GM23248 (cell line): ENCODE measurements around the gene NCF4. TPM values are rescaled to one million over a fixed set of nuclear protein-coding genes. Genes with fewer than 3 reads are reported as not detected.

Experiments
- DNase-seq: peaks from one replicate; pipeline ENCODE4 v3.0.0-alpha.2; 2015
- H2AFZ ChIP-seq: fragments of 200-600 bp; sonication (generic); 2 replicates; pipeline ENCODE4 v1.6.1; 2016; ENCODE audit warnings: antibody characterized with exemption
- H3F3A ChIP-seq: fragments of 200-600 bp; sonication (generic); 2 replicates; pipeline ENCODE4 v1.6.1; 2016; ENCODE audit warnings: mild to moderate bottlenecking, antibody characterized with exemption, mixed run types; ENCODE audit not compliant: insufficient read depth
- H3K27ac ChIP-seq: fragments of 200-600 bp; sonication (generic); 2 replicates; pipeline ENCODE4 v1.5.1; 2016; ENCODE audit warnings: mild to moderate bottlenecking
- H3K27me3 ChIP-seq: fragments of 200-600 bp; sonication (generic); replicated peaks from 2 replicates; pipeline ENCODE4 v1.6.1; 2016; ENCODE audit warnings: mild to moderate bottlenecking; ENCODE audit not compliant: insufficient read depth
- H3K36me3 ChIP-seq: fragments of 200-600 bp; sonication (generic); 2 replicates; pipeline ENCODE4 v1.6.1; 2016; ENCODE audit warnings: low read depth, mild to moderate bottlenecking
- H3K4me1 ChIP-seq: fragments of 200-600 bp; sonication (generic); 2 replicates; pipeline ENCODE4 v1.6.1; 2016; ENCODE audit warnings: mild to moderate bottlenecking; ENCODE audit not compliant: insufficient read depth
- H3K4me2 ChIP-seq: fragments of 200-600 bp; sonication (generic); one replicate; pipeline ENCODE4 v1.6.1; 2016; ENCODE audit warnings: mild to moderate bottlenecking; ENCODE audit not compliant: unreplicated experiment
- H3K4me3 ChIP-seq: fragments of 200-600 bp; sonication (generic); 2 replicates; pipeline ENCODE4 v1.5.1; 2016; ENCODE audit warnings: mild to moderate bottlenecking
- H3K79me2 ChIP-seq: fragments of 200-600 bp; sonication (generic); 2 replicates; pipeline ENCODE4 v1.6.1; 2016; ENCODE audit warnings: mild to moderate bottlenecking; ENCODE audit not compliant: insufficient read depth
- H3K9ac ChIP-seq: fragments of 200-600 bp; sonication (generic); 2 replicates; pipeline ENCODE4 v1.6.1; 2016; ENCODE audit warnings: mild to moderate bottlenecking
- H3K9me2 ChIP-seq: fragments of 200-600 bp; sonication (generic); 2 replicates; pipeline ENCODE4 v1.6.1; 2016; ENCODE audit warnings: mixed run types, mild to moderate bottlenecking, moderate library complexity; ENCODE audit not compliant: insufficient read depth
- H3K9me3 ChIP-seq: fragments of 200-600 bp; sonication (generic); one replicate; pipeline ENCODE4 v1.6.1; 2017; ENCODE audit warnings: low read depth
- H4K20me1 ChIP-seq: fragments of 200-600 bp; sonication (generic); 2 replicates; pipeline ENCODE4 v1.6.0; 2016; ENCODE audit not compliant: insufficient read depth
- EZH2 ChIP-seq: fragments of 200-600 bp; sonication (generic); IDR thresholded peaks from 2 replicates; pipeline ENCODE4 v1.6.1; 2018; ENCODE audit warnings: antibody characterized with exemption, mild to moderate bottlenecking; ENCODE audit not compliant: insufficient read depth, poor library complexity, severe bottlenecking
- EZH2phosphoT487 ChIP-seq: fragments of 200-600 bp; sonication (generic); IDR thresholded peaks from 2 replicates; pipeline ENCODE4 v1.6.1; 2018; ENCODE audit warnings: antibody characterized with exemption, moderate library complexity, mild to moderate bottlenecking, low read depth; ENCODE audit not compliant: insufficient read depth
- WGBS, 2 experiments: methylation state at CpG; one replicate each; pipeline ENCODE4 v1.1.6; 2015 to 2017; ENCODE audit warnings: low lambda C conversion rate in 2 of 2, low coverage in 1 of 2; ENCODE audit errors: missing lambda C conversion rate in 2 of 2; 5-methylcytosine and 5-hydroxymethylcytosine counted together
- in situ Hi-C: fragments of 300-500 bp; cut with MboI; formaldehyde crosslinking; loops from 2 replicates; pipeline ENCODE4 v1.15.0; 2020
- polyA plus RNA-seq: library from polyadenylated mRNA; unstranded; fragments of >200 nt; fragmentation: Nextera tagmentation; extraction: Ambion mirVana; gene quantifications from 2 replicates; pipeline ENCODE4 v1.2.1, GENCODE V29; 2016
- total RNA-seq: library from RNA; depleted of rRNA; stranded (reverse); fragments of >200 nt; shearing (Covaris generic); gene quantifications from 2 replicates; pipeline ENCODE4 v1.2.3, GENCODE V29; 2014

The NCF4 gene
- total and polyA plus RNA-seq, 2 experiments from 2014 or later = not detected

DNA sequence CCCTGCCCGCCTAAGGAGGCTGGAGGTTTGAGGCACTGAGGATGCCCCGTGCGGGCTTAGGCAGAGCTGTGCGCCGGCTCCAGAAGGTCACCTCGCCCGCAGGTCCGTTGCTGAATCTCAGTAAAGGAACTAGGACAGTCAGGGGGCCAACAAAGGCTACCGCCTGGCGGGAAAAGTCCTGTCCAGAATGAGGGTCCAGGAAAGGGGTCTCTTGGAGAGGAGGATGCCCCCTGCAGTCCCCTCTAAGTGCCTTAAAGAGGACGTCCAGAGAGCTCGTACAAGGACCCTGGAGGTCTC lies 44.5 kb upstream of the NCF4 start:
- no peaks in the 10 kb centered on the region for H3K9me2 ChIP-seq
- H3K4me3 ChIP-seq = no peak overlapping the region
- no peak overlapping the region for H3K9ac ChIP-seq
- peaks cover 89% of the 10 kb centered on the region for H3K27me3 ChIP-seq
- H3K27ac ChIP-seq = no peak overlapping the region
- peak; percentile 5 for DNase-seq
- H3F3A ChIP-seq = no peaks in the 10 kb centered on the region
- no peak overlapping the region for H2AFZ ChIP-seq
- no peaks in the 10 kb centered on the region for H3K9me3 ChIP-seq
- no peak for TF ChIP-seq EZH2
- TF ChIP-seq EZH2phosphoT487 = no peak
- H3K4me1 ChIP-seq = no peaks in the 10 kb centered on the region
- no peak overlapping the region for H3K4me2 ChIP-seq
- no peaks in the 10 kb centered on the region for H3K79me2 ChIP-seq
- H4K20me1 ChIP-seq = no peaks in the 10 kb centered on the region
- in situ Hi-C loops = no loop called here
- no peaks in the 10 kb centered on the region for H3K36me3 ChIP-seq
- 1 to 2% methylated on average over 11 to 12 of the region's 12 CpGs for WGBS, 2 experiments

DNA sequence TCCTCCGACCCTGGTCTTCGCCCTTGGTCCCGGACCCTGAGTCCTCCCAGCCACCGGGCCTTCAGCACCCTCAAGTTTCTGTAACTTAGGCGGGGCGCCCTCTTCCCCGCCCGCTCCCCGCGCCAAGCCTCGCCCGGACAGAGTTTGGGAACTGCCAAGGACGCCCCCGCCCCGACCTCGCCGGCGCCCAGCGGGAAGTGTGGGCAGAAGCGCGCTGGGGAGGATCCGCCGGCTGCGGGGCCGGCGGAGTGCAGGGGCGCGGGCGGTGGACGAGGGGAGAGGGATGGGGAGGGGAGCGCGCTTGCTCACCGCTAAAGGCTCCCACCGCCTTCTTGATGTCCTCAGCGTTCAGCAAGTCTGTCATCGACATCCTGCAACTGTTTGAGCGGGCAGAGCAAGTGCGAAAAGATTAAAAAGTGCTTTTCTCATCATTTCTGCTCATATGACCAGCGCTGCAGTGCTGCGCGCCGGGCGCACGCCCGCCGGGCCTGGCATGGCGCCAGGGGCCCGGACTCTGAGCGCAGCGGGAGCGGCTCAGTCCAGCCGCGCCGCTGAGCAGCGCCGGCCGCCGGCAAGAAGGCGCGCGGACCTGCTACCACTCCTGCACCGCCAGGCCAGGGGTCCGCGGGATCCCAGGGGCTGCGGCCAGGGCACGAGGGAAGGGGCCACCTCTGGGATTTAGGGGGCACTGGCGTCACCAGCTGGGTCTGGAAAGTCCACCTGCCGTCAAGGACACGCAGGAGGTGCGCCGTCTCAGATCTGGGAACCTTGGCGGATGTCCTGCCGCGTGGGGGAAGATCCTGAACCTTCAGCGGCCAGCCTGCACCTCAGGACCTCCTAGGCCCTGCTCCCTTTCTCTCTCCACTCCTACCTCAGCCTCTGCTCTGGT lies 43.9 kb upstream of the NCF4 start, which contains the start of gene PVALB:
Gene PVALB (minus strand): TSS at position 400 of the 889 bp plus-strand sequence. CDS start 30 bp downstream, at position 370.
- Histone ChIP-seq H3K4me3 (peak within 1 kb of the TSS; percentile 34; the same call in 1 of the 2 replicates), H3K4me2 (peak within 1 kb of the TSS; percentile 39), H3K27me3 (peaks cover 90% of the 10 kb centered on the region), H3K9ac (no peak within 1 kb of the TSS), H3K79me2 (no peaks in the 10 kb centered on the region), H3F3A (no peaks in the 10 kb centered on the region), H2AFZ (no peak within 1 kb of the TSS), H3K9me2 (no peaks in the 10 kb centered on the region), H3K4me1 (no peaks in the 10 kb centered on the region), H3K27ac (no peak within 1 kb of the TSS), H4K20me1 (no peaks in the 10 kb centered on the region), H3K36me3 (no peaks in the 10 kb centered on the region), H3K9me3 (no peaks in the 10 kb centered on the region)
- 2 to 3% methylated on average over 56 to 73 of the region's 75 CpGs for WGBS, 2 experiments
- in situ Hi-C loops = no loop called here
- peak; percentile 55 for DNase-seq
- peak; percentile 89 for TF ChIP-seq EZH2
- no peak for TF ChIP-seq EZH2phosphoT487

DNA sequence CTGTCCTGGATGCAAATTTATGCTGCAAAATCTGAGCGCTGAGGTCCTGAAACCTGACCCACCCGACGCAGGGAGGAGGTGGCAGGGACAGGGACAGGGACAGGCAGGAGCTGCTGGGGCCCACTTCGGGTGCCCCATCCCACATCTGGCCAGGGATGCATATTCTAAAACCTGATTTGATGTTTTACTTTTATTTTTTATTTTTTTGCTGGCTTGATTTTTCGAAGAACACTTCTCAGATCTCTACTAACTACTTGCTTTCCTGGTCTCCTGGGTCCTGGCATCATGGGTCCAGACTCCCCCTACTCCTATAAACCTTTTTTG lies 43.3 kb upstream of the NCF4 start:
- no peaks in the 10 kb centered on the region for H3K9me2 ChIP-seq
- H3K9ac ChIP-seq = no peak overlapping the region
- no peak overlapping the region for H2AFZ ChIP-seq
- H3K27me3 ChIP-seq = peaks cover 89% of the 10 kb centered on the region
- no peaks in the 10 kb centered on the region for H3K79me2 ChIP-seq
- no peak overlapping the region for H3K27ac ChIP-seq
- no peaks in the 10 kb centered on the region for H3F3A ChIP-seq
- in situ Hi-C loops = no loop called here
- no peaks in the 10 kb centered on the region for H3K9me3 ChIP-seq
- TF ChIP-seq EZH2phosphoT487 (no peak), EZH2 (no peak)
- 21 to 29% methylated on average over 5 of the region's 5 CpGs for WGBS, 2 experiments
- no peaks in the 10 kb centered on the region for H3K36me3 ChIP-seq
- no peak for DNase-seq
- no peak overlapping the region for H3K4me2 ChIP-seq
- no peaks in the 10 kb centered on the region for H3K4me1 ChIP-seq
- H3K4me3 ChIP-seq = no peak overlapping the region
- no peaks in the 10 kb centered on the region for H4K20me1 ChIP-seq

DNA sequence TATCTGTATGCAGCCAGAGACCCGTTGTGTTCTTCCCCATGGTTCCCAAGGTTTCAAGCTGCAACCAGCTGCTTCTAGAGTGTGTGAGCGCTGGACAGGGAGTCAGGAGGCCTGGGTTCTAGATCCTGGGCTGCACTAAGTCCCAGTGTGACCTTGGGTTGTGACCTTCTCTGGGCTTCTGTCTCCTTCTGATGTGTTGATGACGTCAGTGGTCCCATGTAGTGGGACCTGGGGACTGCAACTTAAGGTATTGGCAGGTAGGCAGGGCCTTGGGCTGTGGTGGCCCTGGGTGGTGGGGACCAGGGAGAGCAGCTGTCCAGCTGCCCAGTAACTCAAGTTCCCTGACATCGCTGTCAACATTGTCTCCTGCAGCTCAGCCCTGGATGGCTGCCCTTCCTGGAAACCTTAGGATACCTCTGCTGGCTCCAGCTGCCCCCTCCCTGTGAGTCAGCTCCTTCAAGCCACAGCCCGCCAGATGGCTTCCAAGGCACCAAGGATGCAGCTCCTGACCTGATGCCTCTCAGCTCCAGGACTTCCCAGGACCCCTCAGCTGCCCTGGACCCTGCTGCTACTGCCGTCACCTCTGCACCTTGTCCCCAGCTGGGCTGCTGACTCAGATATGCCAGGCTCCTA lies 42.7 kb upstream of the NCF4 start:
- Histone ChIP-seq H3K4me3 (no peak overlapping the region), H3K79me2 (no peaks in the 10 kb centered on the region), H3K27ac (no peak overlapping the region), H2AFZ (no peak overlapping the region), H4K20me1 (no peaks in the 10 kb centered on the region), H3K9me2 (no peaks in the 10 kb centered on the region), H3K36me3 (no peaks in the 10 kb centered on the region), H3K9ac (no peak overlapping the region), H3K27me3 (peaks cover 83% of the 10 kb centered on the region), H3K9me3 (no peaks in the 10 kb centered on the region), H3F3A (no peaks in the 10 kb centered on the region), H3K4me1 (no peaks in the 10 kb centered on the region), H3K4me2 (no peak overlapping the region)
- DNase-seq = peak; percentile 41
- 57 to 58% methylated on average over 6 of the region's 6 CpGs for WGBS, 2 experiments
- in situ Hi-C loops = no loop called here
- TF ChIP-seq EZH2 (peak; percentile 9), EZH2phosphoT487 (no peak)
